Measurements from ENCODE around the gene KCNMA1.

The KCNMA1 gene

GRCh38 chr10:77042706-77043419 is 594.7 kb downstream of the KCNMA1 start:
- no peaks in the 10 kb centered on the region for H3K27me3 Mint-ChIP-seq
- no peak overlapping the region for H3K4me3 Mint-ChIP-seq
- H3K36me3 Mint-ChIP-seq: no peaks in the 10 kb centered on the region
- no peak overlapping the region for H3K27ac Mint-ChIP-seq
- peaks cover 5% of the 10 kb centered on the region for H3K4me1 Mint-ChIP-seq
- ATAC-seq: no peak
- H3K9me3 Mint-ChIP-seq: no peaks in the 10 kb centered on the region

GRCh38 chr10:77041636-77042258 is 595.9 kb downstream of the KCNMA1 start:
- no peak for ATAC-seq

DNA sequence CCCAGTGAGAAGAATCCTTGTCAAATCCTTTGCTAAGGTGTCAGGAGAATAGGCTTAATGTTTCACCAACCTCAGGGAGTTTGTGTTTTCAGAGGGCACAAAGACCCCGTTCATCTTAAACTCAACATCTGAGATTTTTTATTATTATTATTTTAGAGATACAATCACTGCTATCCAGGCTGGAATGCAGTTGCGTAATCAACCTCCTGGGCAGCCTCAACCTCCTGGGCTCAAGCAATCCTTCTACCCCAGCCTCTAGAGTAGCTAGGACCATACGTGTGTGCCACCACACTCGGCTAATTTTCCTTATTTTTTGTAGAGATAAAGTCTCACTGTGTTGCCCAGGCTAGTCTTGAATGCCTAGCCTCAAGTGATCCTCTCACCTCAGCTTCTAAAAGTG is 599.2 kb downstream of the KCNMA1 start:
- Mint-ChIP-seq H3K4me1 (peaks cover 5% of the 10 kb centered on the region), H3K27ac (no peak overlapping the region), H3K9me3 (no peaks in the 10 kb centered on the region), H3K36me3 (no peaks in the 10 kb centered on the region), H3K27me3 (no peaks in the 10 kb centered on the region), H3K4me3 (no peak overlapping the region)
- no peak for ATAC-seq

More at GRCh38 chr10:77041636-77042258, 595.9 kb downstream of the KCNMA1 start:
- H3K4me3 Mint-ChIP-seq: no peak overlapping the region
- H3K36me3 Mint-ChIP-seq: no peaks in the 10 kb centered on the region
- no peaks in the 10 kb centered on the region for H3K27me3 Mint-ChIP-seq
- H3K27ac Mint-ChIP-seq: no peak overlapping the region
- peaks cover 5% of the 10 kb centered on the region for H3K4me1 Mint-ChIP-seq
- H3K9me3 Mint-ChIP-seq: no peaks in the 10 kb centered on the region

GRCh38 chr10:77037735-77038403 is 599.7 kb downstream of the KCNMA1 start:
- no peaks in the 10 kb centered on the region for H3K27me3 Mint-ChIP-seq

GRCh38 chr10:77036993-77037734 is 600.4 kb downstream of the KCNMA1 start:
- Mint-ChIP-seq H3K27me3 (no peaks in the 10 kb centered on the region), H3K4me1 (peaks cover 5% of the 10 kb centered on the region), H3K4me3 (no peak overlapping the region), H3K9me3 (no peaks in the 10 kb centered on the region), H3K27ac (no peak overlapping the region), H3K36me3 (no peaks in the 10 kb centered on the region)
- ATAC-seq: no peak

More at GRCh38 chr10:77037735-77038403, 599.7 kb downstream of the KCNMA1 start:
- Mint-ChIP-seq H3K4me3 (no peak overlapping the region), H3K36me3 (no peaks in the 10 kb centered on the region), H3K27ac (no peak overlapping the region), H3K4me1 (peaks cover 5% of the 10 kb centered on the region), H3K9me3 (no peaks in the 10 kb centered on the region)
- no peak for ATAC-seq

DNA sequence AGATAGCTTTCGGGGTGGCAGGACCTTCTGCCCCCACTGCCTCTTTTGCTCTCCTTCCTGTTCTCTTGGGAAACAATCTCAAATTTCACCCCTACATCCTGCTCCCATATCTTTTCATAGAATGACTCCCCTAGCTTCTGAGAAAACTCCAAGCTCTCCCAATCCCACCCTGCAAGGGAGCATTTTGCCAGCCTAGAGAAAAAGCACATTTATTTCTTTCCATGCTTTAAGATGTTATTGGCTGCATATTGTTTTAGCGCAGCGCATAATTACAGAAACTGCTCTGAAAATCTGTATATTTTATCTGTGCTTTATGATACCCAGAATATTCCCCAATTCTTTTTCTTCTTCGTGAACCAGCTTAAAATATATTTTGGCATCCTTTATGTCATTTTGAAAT is 601.3 kb downstream of the KCNMA1 start:
- no peak for ATAC-seq
- Mint-ChIP-seq H3K27ac (no peak overlapping the region), H3K36me3 (no peaks in the 10 kb centered on the region), H3K9me3 (no peaks in the 10 kb centered on the region), H3K27me3 (no peaks in the 10 kb centered on the region), H3K4me1 (no peaks in the 10 kb centered on the region), H3K4me3 (no peak overlapping the region)

GRCh38 chr10:77034795-77035194 is 602.8 kb downstream of the KCNMA1 start:
- H3K27ac Mint-ChIP-seq: no peak overlapping the region
- H3K36me3 Mint-ChIP-seq: no peaks in the 10 kb centered on the region
- no peaks in the 10 kb centered on the region for H3K4me1 Mint-ChIP-seq
- H3K9me3 Mint-ChIP-seq: no peaks in the 10 kb centered on the region
- H3K27me3 Mint-ChIP-seq: no peaks in the 10 kb centered on the region
- H3K4me3 Mint-ChIP-seq: no peak overlapping the region
- no peak for ATAC-seq

DNA sequence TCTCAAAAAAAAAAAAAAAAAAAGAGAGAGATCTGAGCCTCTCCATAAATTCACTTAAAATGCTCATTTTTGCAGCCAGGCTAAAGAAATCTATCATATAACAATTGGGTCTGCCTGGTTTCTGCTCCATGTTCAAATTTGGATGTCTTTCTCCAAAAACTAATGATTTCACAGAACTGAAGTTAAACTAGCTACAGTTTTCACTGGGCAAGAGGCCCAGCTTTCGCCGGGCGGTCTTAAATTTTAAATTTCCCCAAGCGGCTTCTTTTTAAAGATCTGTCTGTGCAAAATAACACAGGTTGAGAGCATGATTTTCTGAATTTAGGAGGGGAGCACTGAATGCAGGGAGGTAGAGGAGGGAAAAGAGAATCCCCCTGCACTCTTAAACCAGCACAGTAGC is 603.4 kb downstream of the KCNMA1 start:
- no peak overlapping the region for H3K4me3 Mint-ChIP-seq
- no peak for ATAC-seq
- no peak overlapping the region for H3K27ac Mint-ChIP-seq
- H3K27me3 Mint-ChIP-seq: no peaks in the 10 kb centered on the region
- H3K9me3 Mint-ChIP-seq: no peaks in the 10 kb centered on the region
- H3K36me3 Mint-ChIP-seq: no peaks in the 10 kb centered on the region
- H3K4me1 Mint-ChIP-seq: no peaks in the 10 kb centered on the region

- Mint-ChIP-seq H3K4me1 (no peaks in the 10 kb centered on the region), H3K9me3 (no peaks in the 10 kb centered on the region), H3K4me3 (no peak overlapping the region), H3K27ac (no peak overlapping the region), H3K36me3 (no peaks in the 10 kb centered on the region), H3K27me3 (no peaks in the 10 kb centered on the region)
- no peak for ATAC-seq
Observed at GRCh38 chr10:77032188-77032570, 605.4 kb downstream of the KCNMA1 start.

- Mint-ChIP-seq H3K4me3 (no peak overlapping the region), H3K27ac (no peak overlapping the region), H3K9me3 (no peaks in the 10 kb centered on the region), H3K36me3 (no peaks in the 10 kb centered on the region), H3K27me3 (no peaks in the 10 kb centered on the region), H3K4me1 (no peaks in the 10 kb centered on the region)
- no peak for ATAC-seq
Observed at GRCh38 chr10:77031531-77032187, 605.9 kb downstream of the KCNMA1 start.

GRCh38 chr10:77030974-77031373 is 606.6 kb downstream of the KCNMA1 start:
- no peak overlapping the region for H3K27ac Mint-ChIP-seq
- H3K4me1 Mint-ChIP-seq: no peaks in the 10 kb centered on the region
- H3K36me3 Mint-ChIP-seq: no peaks in the 10 kb centered on the region
- no peak for ATAC-seq
- no peak overlapping the region for H3K4me3 Mint-ChIP-seq
- H3K27me3 Mint-ChIP-seq: no peaks in the 10 kb centered on the region
- no peaks in the 10 kb centered on the region for H3K9me3 Mint-ChIP-seq

DNA sequence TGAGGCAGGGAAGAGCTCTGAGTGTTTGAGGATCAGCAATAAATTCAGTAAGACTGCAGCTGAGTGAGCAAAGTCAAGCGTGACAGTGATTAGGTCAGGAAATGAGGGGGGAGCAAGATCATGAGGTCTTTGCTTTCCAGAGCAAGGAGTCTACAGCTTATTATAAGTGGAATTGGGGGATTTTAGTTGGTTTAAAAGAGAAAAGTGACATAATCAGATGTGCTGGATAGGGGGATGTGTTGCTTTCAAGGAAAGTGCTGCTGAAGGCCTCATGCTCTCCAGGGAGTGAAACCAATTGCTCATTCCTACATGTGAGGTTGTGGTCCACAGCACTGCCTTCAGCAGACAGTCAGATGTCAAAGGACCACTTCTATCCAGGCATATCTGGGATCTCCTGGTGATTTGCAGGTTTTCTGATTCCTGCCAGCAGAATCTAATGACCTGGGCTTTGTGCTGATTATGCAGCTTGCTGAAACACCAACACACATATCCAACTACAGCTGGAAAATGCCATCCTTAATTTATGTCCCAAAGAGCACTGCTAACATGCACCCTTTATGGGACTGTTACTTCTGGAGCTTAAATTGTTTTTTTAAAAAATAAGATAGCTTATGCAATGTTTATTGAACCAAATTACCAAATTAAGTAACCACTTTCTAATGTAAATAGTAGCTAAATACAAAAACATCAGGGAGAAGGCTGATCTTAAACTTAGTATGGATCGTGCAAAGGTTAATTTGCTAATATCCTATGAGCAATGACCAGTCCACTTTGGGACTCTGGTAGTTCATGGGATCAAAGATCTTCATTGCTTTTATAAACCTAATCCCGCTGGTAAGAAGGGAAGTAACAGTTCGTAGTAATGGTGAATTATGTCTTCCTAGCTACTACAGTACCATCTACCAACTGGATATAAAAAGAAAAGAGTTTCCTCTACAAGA is 607.6 kb downstream of the KCNMA1 start:
- H3K4me3 Mint-ChIP-seq: no peak overlapping the region
- H3K4me1 Mint-ChIP-seq: no peaks in the 10 kb centered on the region
- no peak overlapping the region for H3K27ac Mint-ChIP-seq
- ATAC-seq: no peak
- no peaks in the 10 kb centered on the region for H3K36me3 Mint-ChIP-seq
- H3K27me3 Mint-ChIP-seq: no peaks in the 10 kb centered on the region
- H3K9me3 Mint-ChIP-seq: no peaks in the 10 kb centered on the region

DNA sequence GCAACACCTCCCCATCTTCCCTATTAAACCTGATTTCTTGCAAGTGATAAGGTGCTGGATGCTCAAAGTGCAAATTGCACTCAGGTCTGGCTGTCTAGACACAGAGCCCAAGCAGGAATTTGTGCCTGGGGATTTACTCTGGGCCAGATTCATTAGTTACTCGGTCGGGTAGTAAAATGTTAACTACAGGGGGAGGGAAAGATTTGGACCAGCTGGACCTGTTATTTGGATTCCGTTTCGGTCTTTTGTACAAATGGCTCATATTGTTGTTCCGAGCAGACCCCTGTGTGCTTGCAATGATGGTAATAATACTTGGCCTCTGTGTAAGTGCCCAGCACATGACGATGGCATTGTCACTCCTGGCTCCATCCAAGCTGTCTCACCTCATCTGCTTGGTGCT is 609.6 kb downstream of the KCNMA1 start:
- Mint-ChIP-seq H3K9me3 (no peaks in the 10 kb centered on the region), H3K27me3 (no peaks in the 10 kb centered on the region), H3K36me3 (no peaks in the 10 kb centered on the region), H3K4me3 (no peak overlapping the region), H3K27ac (no peak overlapping the region), H3K4me1 (no peaks in the 10 kb centered on the region)
- ATAC-seq: no peak

DNA sequence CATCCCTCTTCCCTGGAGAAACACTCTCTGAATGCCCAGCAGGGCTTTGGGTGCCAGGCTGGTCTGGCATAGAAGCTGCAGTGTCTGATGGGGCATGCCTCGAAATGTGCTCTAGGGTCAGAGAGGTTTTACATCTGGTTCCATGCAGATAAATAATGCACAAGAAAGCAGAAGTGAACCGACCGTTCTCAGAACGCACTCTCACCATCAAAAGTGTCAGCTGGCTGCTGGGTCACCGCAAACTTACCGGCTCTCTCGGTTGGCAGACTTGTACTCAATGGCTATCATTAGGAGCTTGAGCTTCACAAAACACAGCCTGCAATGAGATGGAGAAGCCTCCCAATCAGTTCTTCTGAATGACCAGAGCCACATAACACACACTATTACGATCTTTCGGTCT is 610.0 kb downstream of the KCNMA1 start:
- H3K4me1 Mint-ChIP-seq: no peaks in the 10 kb centered on the region
- H3K4me3 Mint-ChIP-seq: no peak overlapping the region
- peak; percentile 46 for ATAC-seq

More for the DNA sequence above, 610.0 kb downstream of the KCNMA1 start:
- no peak overlapping the region for H3K27ac Mint-ChIP-seq
- no peaks in the 10 kb centered on the region for H3K9me3 Mint-ChIP-seq
- H3K27me3 Mint-ChIP-seq: no peaks in the 10 kb centered on the region
- no peaks in the 10 kb centered on the region for H3K36me3 Mint-ChIP-seq
